OCI-LY3 (cell line): ENCODE results near the gene GNB5.

Source experiments
- H2AFZ ChIP-seq: fragments of 200-600, 300-600 bp; shearing (Covaris generic); 2 replicates; pipeline ENCODE4 v1.6.0; 2014; ENCODE audit warnings: antibody characterized with exemption, low read depth, low read length
- H3K27ac ChIP-seq: fragments of 200-600, 300-600 bp; sonication (generic); 2 replicates; pipeline ENCODE4 v1.5.1; 2014; ENCODE audit warnings: mild to moderate bottlenecking, low read length, moderate library complexity, mixed read lengths
- H3K27me3 ChIP-seq: fragments of 200-600, 300-600 bp; sonication (generic); 2 replicates; pipeline ENCODE4 v1.6.1; 2014; ENCODE audit warnings: low read depth, low read length, mixed read lengths
- H3K36me3 ChIP-seq: fragments of 200-600, 300-600 bp; sonication (generic); replicated peaks from 2 replicates; pipeline ENCODE3; 2014; ENCODE audit warnings: low read depth, low read length, mixed read lengths
- H3K4me1 ChIP-seq: fragments of 300-600, 200-600 bp; sonication (generic); 2 replicates; pipeline ENCODE4 v1.6.1; 2014; ENCODE audit warnings: low read length, mixed read lengths
- H3K4me2 ChIP-seq: fragments of 200-600, 300-600 bp; sonication (generic); 2 replicates; pipeline ENCODE4 v1.6.1; 2014; ENCODE audit warnings: low read length, mixed read lengths
- H3K4me3 ChIP-seq: fragments of 300-600, 200-600 bp; sonication (generic); 2 replicates; pipeline ENCODE4 v1.5.1; 2014; ENCODE audit warnings: antibody characterized with exemption, mild to moderate bottlenecking, low read length, moderate library complexity
- H3K79me2 ChIP-seq: fragments of 300-600, 200-600 bp; shearing (Covaris generic); 2 replicates; pipeline ENCODE4 v1.6.1; 2014; ENCODE audit warnings: mild to moderate bottlenecking, low read length, mixed read lengths
- H3K9ac ChIP-seq: fragments of 300-600, 200-600 bp; shearing (Covaris generic); 2 replicates; pipeline ENCODE4 v1.6.0; 2014; ENCODE audit warnings: mild to moderate bottlenecking, low read length, moderate library complexity
- H3K9me3 ChIP-seq: fragments of 200-600, 300-600 bp; shearing (Covaris generic); 2 replicates; pipeline ENCODE4 v1.6.1; 2014; ENCODE audit warnings: low read length, mixed read lengths; ENCODE audit not compliant: insufficient read depth
- H4K20me1 ChIP-seq: fragments of 200-600, 300-600 bp; sonication (generic); 2 replicates; pipeline ENCODE4 v1.6.1; 2016; ENCODE audit warnings: low read length, mixed read lengths; ENCODE audit not compliant: insufficient read depth
- CTCF ChIP-seq: fragments of 200-600, 300-600 bp; sonication (generic); IDR thresholded peaks from 2 replicates; pipeline ENCODE4 v1.5.1; 2014; ENCODE audit warnings: antibody characterized with exemption, low read length, low read depth
- EZH2phosphoT487 ChIP-seq: fragments of 200-600 bp; shearing (Covaris generic); IDR thresholded peaks from 2 replicates; pipeline ENCODE4 v1.6.1; 2018; ENCODE audit warnings: antibody characterized with exemption, mixed run types, low read depth

GNB5 gene

GRCh38 chr15:52143873-52144272, 47.3 kb downstream of the GNB5 start:
- Histone ChIP-seq H3K27me3 (no peaks in the 10 kb centered on the region), H2AFZ (no peak overlapping the region), H3K4me2 (no peak overlapping the region), H3K27ac (no peak overlapping the region), H3K4me3 (no peak overlapping the region), H3K9ac (no peak overlapping the region), H4K20me1 (no peaks in the 10 kb centered on the region), H3K36me3 (peaks cover 33% of the 10 kb centered on the region), H3K79me2 (no peaks in the 10 kb centered on the region), H3K9me3 (no peaks in the 10 kb centered on the region), H3K4me1 (peaks cover 5% of the 10 kb centered on the region)
- no peak for TF ChIP-seq CTCF
- TF ChIP-seq EZH2phosphoT487 = no peak

GRCh38 chr15:52140646-52141045, 50.5 kb downstream of the GNB5 start:
- H4K20me1 ChIP-seq = no peaks in the 10 kb centered on the region
- no peak overlapping the region for H3K9ac ChIP-seq
- no peak overlapping the region for H3K27ac ChIP-seq
- H3K27me3 ChIP-seq = no peaks in the 10 kb centered on the region
- H3K4me1 ChIP-seq = peaks cover 5% of the 10 kb centered on the region
- peaks cover 22% of the 10 kb centered on the region for H3K36me3 ChIP-seq
- H3K79me2 ChIP-seq = no peaks in the 10 kb centered on the region
- TF ChIP-seq EZH2phosphoT487 = no peak
- TF ChIP-seq CTCF = no peak
- H3K4me3 ChIP-seq = no peak overlapping the region
- H3K4me2 ChIP-seq = no peak overlapping the region
- H3K9me3 ChIP-seq = no peaks in the 10 kb centered on the region
- no peak overlapping the region for H2AFZ ChIP-seq

GRCh38 chr15:52139599-52140462, 51.4 kb downstream of the GNB5 start:
- H4K20me1 ChIP-seq = no peaks in the 10 kb centered on the region
- no peaks in the 10 kb centered on the region for H3K27me3 ChIP-seq
- H3K4me1 ChIP-seq = peaks cover 5% of the 10 kb centered on the region
- no peak overlapping the region for H3K4me2 ChIP-seq
- H3K79me2 ChIP-seq = no peaks in the 10 kb centered on the region
- TF ChIP-seq CTCF (peak; percentile 94), EZH2phosphoT487 (no peak)
- no peak overlapping the region; the same call in 1 of the 2 replicates for H2AFZ ChIP-seq
- H3K9ac ChIP-seq = peak overlapping the region; percentile 36; the same call in 1 of the 2 replicates
- no peak overlapping the region for H3K4me3 ChIP-seq
- no peaks in the 10 kb centered on the region for H3K9me3 ChIP-seq
- H3K36me3 ChIP-seq = peaks cover 18% of the 10 kb centered on the region
- peak overlapping the region; percentile 16; the same call in 1 of the 2 replicates for H3K27ac ChIP-seq

- Histone ChIP-seq H2AFZ (no peak overlapping the region), H3K27me3 (no peaks in the 10 kb centered on the region), H4K20me1 (no peaks in the 10 kb centered on the region), H3K36me3 (peaks cover 22% of the 10 kb centered on the region), H3K9ac (no peak overlapping the region), H3K27ac (no peak overlapping the region), H3K4me2 (no peak overlapping the region), H3K9me3 (no peaks in the 10 kb centered on the region), H3K4me3 (no peak overlapping the region), H3K4me1 (peaks cover 5% of the 10 kb centered on the region), H3K79me2 (no peaks in the 10 kb centered on the region)
- TF ChIP-seq CTCF (no peak), EZH2phosphoT487 (no peak)
Observed at GRCh38 chr15:52137432-52138357, 53.5 kb downstream of the GNB5 start.
